GM18519 (cell line): ENCODE results near the gene TCF25.
"Not testable (repeated sequence)": the region's sequence is repeated elsewhere in the genome, so short reads cannot be mapped to it uniquely, and the experiment has no call there.

Source experiments
- ATAC-seq: cut with Tn5 transposase; IDR thresholded peaks from one replicate; pipeline ENCODE4 v1.9.1; 2021; ENCODE audit warnings: mild to moderate bottlenecking, moderate library complexity; ENCODE audit not compliant: unreplicated experiment, low FRiP score

TCF25 gene, protein sequence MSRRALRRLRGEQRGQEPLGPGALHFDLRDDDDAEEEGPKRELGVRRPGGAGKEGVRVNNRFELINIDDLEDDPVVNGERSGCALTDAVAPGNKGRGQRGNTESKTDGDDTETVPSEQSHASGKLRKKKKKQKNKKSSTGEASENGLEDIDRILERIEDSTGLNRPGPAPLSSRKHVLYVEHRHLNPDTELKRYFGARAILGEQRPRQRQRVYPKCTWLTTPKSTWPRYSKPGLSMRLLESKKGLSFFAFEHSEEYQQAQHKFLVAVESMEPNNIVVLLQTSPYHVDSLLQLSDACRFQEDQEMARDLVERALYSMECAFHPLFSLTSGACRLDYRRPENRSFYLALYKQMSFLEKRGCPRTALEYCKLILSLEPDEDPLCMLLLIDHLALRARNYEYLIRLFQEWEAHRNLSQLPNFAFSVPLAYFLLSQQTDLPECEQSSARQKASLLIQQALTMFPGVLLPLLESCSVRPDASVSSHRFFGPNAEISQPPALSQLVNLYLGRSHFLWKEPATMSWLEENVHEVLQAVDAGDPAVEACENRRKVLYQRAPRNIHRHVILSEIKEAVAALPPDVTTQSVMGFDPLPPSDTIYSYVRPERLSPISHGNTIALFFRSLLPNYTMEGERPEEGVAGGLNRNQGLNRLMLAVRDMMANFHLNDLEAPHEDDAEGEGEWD

DNA sequence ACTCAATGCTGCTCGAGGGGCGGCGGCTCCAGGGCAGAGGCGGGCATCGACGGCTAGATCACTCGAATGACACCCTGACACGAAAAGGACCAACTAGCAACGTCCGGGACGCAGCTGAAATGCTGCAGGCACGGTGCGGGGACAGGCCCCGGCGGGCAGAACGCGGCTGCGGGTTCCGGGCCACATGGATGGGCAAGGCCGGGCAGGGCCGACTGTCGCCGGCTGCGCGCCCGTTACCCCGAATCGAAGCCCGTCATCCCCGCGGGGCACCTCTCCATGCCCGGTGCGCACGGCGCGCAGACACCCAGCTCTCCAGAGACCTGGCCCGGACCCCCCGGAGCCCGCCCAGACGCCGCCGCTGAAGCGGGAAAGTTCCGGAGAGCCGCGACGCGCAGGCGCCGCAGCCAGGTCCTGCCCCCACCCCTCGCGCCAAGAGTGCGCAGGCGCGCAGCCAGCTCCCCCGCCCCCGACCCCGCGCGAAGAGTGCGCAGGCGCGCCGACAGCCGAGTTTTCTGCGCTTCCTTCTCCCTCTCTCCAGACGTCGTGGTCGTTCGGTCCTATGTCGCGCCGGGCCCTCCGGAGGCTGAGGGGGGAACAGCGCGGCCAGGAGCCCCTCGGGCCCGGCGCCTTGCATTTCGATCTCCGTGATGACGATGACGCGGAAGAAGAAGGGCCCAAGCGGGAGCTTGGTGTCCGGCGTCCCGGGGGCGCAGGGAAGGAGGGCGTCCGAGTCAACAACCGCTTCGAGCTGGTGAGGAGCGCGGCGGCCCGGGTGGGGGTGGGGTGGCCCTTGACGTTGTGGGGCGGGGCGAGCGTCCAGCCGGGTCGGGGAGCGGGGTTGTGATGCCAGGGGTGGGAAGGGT lies at the start of gene TCF25:
TCF25 (plus strand) TSS at position 484 of the 863 bp plus-strand sequence; CDS start at position 560, 76 bp downstream.
- peak; percentile 27 for ATAC-seq

DNA sequence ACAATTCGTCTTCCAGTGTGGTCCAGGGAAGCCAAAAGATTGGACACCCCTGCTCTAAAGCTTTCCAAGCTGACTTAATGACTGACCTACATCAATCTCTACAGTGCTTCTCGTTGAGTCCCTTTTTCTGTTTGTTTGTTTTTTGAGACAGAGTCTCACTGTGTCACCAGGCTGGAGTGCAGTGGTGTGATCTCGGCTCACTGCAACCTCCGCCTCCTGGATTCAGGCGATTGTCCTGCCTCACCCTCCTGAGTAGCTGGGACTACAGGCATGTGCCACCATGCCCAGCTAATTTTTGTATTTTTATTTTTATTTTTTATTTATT lies 49.6 kb upstream of the TCF25 start:
- ATAC-seq = not testable (repeated sequence)

- no peak for ATAC-seq
These were observed 46.6 kb upstream of the TCF25 start for GRCh38 chr16:89826531-89827382.

- ATAC-seq = no peak
These were observed 45.8 kb upstream of the TCF25 start for GRCh38 chr16:89827383-89828198.

- no peak for ATAC-seq
These were observed 45.1 kb upstream of the TCF25 start, which contains the start of gene SPIRE2 for GRCh38 chr16:89828199-89828869. Gene SPIRE2 (plus strand): TSS chr16:89828475. CDS start chr16:89828551, 76 bp downstream.

GRCh38 chr16:89828870-89829629 lies 44.3 kb upstream of the TCF25 start:
- ATAC-seq = no peak

DNA sequence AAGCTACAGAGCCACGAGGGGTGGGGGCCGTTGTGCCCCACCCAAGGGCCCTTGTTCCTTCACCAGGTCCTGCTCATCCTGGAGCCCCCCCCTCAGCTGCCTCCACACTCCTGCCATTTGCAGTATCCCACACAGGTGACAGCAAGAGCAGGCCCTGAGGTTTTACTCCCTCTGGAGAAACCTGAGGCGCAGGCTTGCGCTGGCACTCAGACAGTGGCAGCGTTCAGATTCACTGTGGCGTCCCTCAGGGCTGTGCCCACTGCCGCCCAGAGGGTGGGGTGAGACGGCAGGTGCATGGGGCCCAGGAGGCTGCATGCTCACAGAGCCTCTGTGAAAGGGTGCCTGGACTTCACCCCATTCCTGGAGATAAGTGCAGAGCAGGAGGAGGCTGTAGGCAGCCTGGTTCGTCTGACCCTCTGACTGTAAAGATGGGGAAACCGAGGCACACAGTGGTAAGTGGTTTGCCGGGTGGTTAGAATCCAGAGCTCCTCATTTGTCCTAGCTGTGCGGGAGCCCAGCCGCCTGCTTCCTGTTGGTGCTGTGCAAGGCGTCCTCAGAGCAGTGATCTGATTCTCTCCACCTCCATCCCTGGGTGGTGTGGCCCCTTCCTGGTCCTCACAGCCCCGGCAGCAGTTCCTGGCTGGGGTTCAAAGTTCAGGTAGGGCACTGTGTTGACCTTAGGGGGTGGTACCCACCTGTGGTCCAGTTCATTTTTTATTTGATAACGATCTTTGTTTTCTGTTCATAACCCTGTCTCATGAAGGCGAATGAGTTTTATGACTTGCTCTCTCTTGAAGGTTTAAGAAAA lies 43.6 kb upstream of the TCF25 start:
- ATAC-seq = no peak

- ATAC-seq = no peak
These were observed 41.5 kb upstream of the TCF25 start for GRCh38 chr16:89831810-89832328.

DNA sequence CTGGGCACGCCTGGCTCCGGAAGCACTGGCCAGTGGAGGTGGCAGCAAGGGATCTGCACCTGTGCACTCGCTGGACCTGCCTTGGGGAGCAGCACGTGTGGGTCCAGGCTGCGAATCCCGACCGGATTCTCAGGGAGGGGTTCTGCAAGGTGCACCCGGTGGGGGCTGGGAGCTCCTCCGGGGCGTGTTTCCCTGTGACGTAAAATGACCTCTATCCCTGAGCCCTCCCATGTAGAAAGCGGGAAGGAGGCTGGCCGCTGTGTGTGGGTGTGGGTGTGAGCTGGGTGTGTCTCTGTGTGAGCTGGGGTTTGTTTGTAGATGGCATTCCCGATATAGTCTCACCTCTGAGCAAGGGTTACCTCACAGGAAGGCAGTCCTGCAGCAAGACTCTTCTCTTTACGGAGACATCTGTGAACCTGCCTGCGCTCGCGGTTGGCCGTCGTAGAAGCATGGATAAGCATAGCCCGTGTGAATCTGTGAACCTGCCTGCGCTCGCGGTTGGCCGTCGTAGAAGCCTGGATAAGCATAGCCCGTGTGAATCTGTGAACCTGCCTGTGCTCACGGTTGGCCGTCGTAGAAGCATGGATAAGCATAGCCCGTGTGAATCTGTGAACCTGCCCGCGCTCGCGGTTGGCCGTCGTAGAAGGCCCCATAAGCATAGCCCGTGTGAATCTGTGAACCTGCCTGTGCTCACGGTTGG lies 39.6 kb upstream of the TCF25 start:
- not testable (repeated sequence) for ATAC-seq

DNA sequence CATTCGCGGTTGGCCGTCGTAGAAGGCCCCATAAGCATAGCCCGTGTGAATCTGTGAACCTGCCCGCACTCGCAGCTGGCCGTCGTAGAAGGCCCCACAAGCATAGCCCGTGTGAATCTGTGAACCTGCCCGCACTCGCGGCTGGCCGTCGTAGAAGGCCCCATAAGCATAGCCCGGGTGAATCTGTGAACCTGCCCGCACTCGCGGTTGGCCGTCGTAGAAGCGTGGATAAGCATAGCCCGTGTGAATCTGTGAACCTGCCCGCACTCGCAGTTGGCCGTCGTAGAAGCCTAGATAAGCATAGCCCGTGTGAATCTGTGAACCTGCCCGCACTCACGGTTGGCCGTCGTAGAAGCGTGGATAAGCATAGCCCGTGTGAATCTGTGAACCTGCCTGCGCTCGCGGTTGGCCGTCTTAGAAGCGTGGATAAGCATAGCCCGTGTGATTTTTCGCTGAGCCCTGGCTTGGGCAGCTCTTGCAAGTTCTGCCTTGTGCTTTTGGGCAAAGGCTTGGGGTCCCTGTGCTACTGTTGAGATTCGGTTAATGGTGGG lies 38.5 kb upstream of the TCF25 start:
- ATAC-seq = not testable (repeated sequence)

GRCh38 chr16:89836484-89836883 lies 36.9 kb upstream of the TCF25 start:
- ATAC-seq = not testable (repeated sequence)

- no peak for ATAC-seq
These were observed 36.3 kb upstream of the TCF25 start for GRCh38 chr16:89837014-89837546.

GRCh38 chr16:89841275-89841674 lies 32.1 kb upstream of the TCF25 start:
- no peak for ATAC-seq

DNA sequence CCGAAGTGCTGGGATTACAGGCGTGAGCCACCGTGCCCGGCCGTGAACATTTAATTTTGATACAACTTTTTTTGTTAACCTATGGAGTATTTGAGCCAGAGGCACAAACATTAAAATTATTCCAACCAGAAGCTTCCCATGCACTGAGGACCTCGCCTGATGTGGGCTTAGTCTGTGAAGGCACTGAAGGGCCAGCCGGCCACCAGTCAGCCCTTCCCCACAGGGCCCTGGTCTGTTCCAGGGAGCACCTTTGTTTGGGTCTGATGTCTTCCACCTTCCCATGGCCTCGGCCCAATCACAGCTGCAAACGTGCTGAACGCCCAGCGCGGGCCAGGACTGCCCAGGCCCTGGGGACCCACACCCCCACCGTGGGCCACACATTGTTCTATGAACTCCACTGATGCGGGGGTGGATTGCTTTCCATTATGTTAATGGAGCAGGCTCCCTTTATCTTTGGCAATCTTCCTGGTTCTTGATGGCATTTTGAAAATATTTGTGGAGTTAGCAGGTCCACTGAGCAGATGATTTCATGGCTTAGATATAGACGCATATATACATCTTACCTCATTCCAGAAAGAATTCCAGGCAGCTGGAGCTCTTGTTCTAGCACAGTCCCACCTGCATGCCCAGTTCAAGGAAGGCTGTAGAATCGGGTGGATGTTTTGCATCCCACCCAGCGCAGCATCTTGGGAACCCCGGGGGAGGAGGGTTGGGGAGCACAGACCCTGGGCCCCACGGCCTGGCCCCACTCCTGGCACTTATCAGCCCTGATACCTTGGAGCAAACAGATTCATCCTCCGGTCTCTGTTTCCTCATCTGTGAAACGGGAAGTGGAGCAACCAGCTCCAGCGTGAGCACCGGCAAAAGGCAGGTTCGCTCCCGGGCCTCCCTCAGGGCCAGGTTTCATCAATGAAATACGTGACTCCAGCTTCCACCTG lies 30.7 kb upstream of the TCF25 start:
- ATAC-seq = no peak
